ENCODE measurements around the gene PTH2R. TPM values are rescaled to one million over a fixed set of nuclear protein-coding genes. Genes with fewer than 3 reads are reported as not detected.

Gene PTH2R
- total and polyA plus RNA-seq, 2 of the 4 experiments (the other 2 are of a cell fraction), result under 0.01 TPM; not detected in 1

- no peak overlapping the region for H3K14ac ChIP-seq (replicated peaks; ENCODE audit: low read depth, low read length)
- H4K91ac ChIP-seq (ENCODE audit: insufficient read depth, low read depth, low read length), result no peak overlapping the region
- H3K9ac ChIP-seq (ENCODE audit: low read depth, low read length), result no peak overlapping the region
- H3K4ac ChIP-seq (ENCODE audit: low read depth, low read length), result no peak overlapping the region
- H3K27ac ChIP-seq (ENCODE audit: insufficient read depth, low read length), result no peak overlapping the region
- ChIA-PET CTCF (no interaction called here), POLR2A (ENCODE audit: unreplicated experiment) (no interaction called here)
- in situ Hi-C loops (cut with MboI; ENCODE audit: low sequenced_read_pairs) (no loop called here), dilution Hi-C loops (cut with HindIII; ENCODE audit: low sequenced_read_pairs, unreplicated experiment) (no loop called here), intact Hi-C loops (cut with micrococcal nuclease) (no loop called here)
- no peak for TF ChIP-seq MAZ (IDR thresholded peaks at IDR 0.05; ENCODE audit: borderline replicate concordance, low read depth, low read length)
- no peak for TF ChIP-seq RFX5 (IDR thresholded peaks at IDR 0.05; ENCODE audit: low read depth, low read length)
- TF ChIP-seq RAD21 (IDR thresholded peaks at IDR 0.05; ENCODE audit: low read length), result no peak
- TF ChIP-seq NFE2L2 (IDR thresholded peaks at IDR 0.05; ENCODE audit: low read depth, low read length), result no peak
- no peak for TF ChIP-seq CHD1 (IDR thresholded peaks at IDR 0.05; ENCODE audit: low read depth, low read length)
- TF ChIP-seq USF2 (IDR thresholded peaks at IDR 0.05; ENCODE audit: low read depth, low read length), result no peak
- no peak for TF ChIP-seq FOS (IDR thresholded peaks at IDR 0.05; ENCODE audit: low read depth, low read length)
- TF ChIP-seq CEBPB (IDR thresholded peaks at IDR 0.05; ENCODE audit: low read depth, low read length), result no peak
- no peak for TF ChIP-seq ELK1 (IDR thresholded peaks at IDR 0.05; ENCODE audit: borderline replicate concordance, low read depth, low read length)
- no peak for TF ChIP-seq BHLHE40 (IDR thresholded peaks at IDR 0.05; ENCODE audit: low read depth, low read length)
- TF ChIP-seq MAFK (IDR thresholded peaks at IDR 0.05; ENCODE audit: low read depth, low read length), result no peak
- TF ChIP-seq MXI1 (IDR thresholded peaks at IDR 0.05; ENCODE audit: borderline replicate concordance, low read depth, low read length), result no peak
- no peak for TF ChIP-seq RCOR1 (IDR thresholded peaks at IDR 0.05; ENCODE audit: insufficient replicate concordance, low read length)
- no peak for TF ChIP-seq SMC3 (IDR thresholded peaks at IDR 0.05; ENCODE audit: low read depth, low read length)
- TF ChIP-seq POLR2A (IDR thresholded peaks at IDR 0.05; ENCODE audit: low read depth, low read length), result no peak
- no peak for TF ChIP-seq CTCF (conservative IDR thresholded peaks at IDR 0.05; ENCODE audit: low read depth, low read length)
- no CpG with 5 or more reads among the region's 1 CpG for WGBS, 2 experiments (ENCODE audit: extremely low coverage in 2 of 2, insufficient read length in 1 of 2)
- H3K79me1 ChIP-seq (ENCODE audit: low read depth in 1 of 2, low read length in 2 of 2), result no peaks in the 10 kb centered on the region
- ATAC-seq (ENCODE audit: low read depth) (no peak), DNase-seq (no peak)
- no peaks in the 10 kb centered on the region for H3K27me3 ChIP-seq (ENCODE audit: control insufficient read depth, insufficient read depth, low read length)
- no peak overlapping the region for H2BK120ac ChIP-seq (ENCODE audit: low read depth, low read length)
- H3K9me3 ChIP-seq (ENCODE audit: control insufficient read depth, insufficient read depth, low read length), result peaks cover 10% of the 10 kb centered on the region
- H2AK5ac ChIP-seq (ENCODE audit: low read depth, low read length), result no peak overlapping the region
- no peak overlapping the region for H3K18ac ChIP-seq (ENCODE audit: low read depth, low read length)
- H3K56ac ChIP-seq (ENCODE audit: extremely low read depth, insufficient read depth, low read length), result no peak overlapping the region
- no peaks in the 10 kb centered on the region for H3K36me3 ChIP-seq (ENCODE audit: control insufficient read depth, insufficient read depth, low read length)
- no peak overlapping the region for H2AFZ ChIP-seq (replicated peaks; ENCODE audit: low read length, poor library complexity)
- no peak overlapping the region for H2BK5ac ChIP-seq (ENCODE audit: low read depth, low read length, poor library complexity, severe bottlenecking)
- no peak overlapping the region for H2BK20ac ChIP-seq (ENCODE audit: low read depth, low read length)
- H2BK15ac ChIP-seq (ENCODE audit: low read depth, low read length), result no peak overlapping the region
- no TSS peak for BruUV-seq (replicated peaks)
- no peak overlapping the region for H4K5ac ChIP-seq (ENCODE audit: low read depth, low read length)
- no peak overlapping the region for H3K4me3 ChIP-seq (ENCODE audit: insufficient read depth, low read depth, low read length)
- no peaks in the 10 kb centered on the region for H3K9me1 ChIP-seq (ENCODE audit: insufficient read depth, low read length)
- no peak overlapping the region for H3K23ac ChIP-seq (ENCODE audit: low read depth, low read length)
- H4K8ac ChIP-seq (ENCODE audit: low read depth in 2 of 2, low read length in 2 of 2), result no peak overlapping the region
- no peaks in the 10 kb centered on the region for H4K20me1 ChIP-seq (ENCODE audit: insufficient read depth, low read length)
- no peak overlapping the region for H2AK9ac ChIP-seq (replicated peaks; ENCODE audit: low read depth, low read length, poor library complexity)
- H3K4me2 ChIP-seq (ENCODE audit: low read depth, low read length), result no peak overlapping the region
- no peaks in the 10 kb centered on the region for H3K4me1 ChIP-seq (ENCODE audit: control insufficient read depth, insufficient read depth, low read length)
Observed at GRCh38 chr2:208515099-208515498, 108.5 kb downstream of the PTH2R start.

Measured in IMR-90 (cell line).